HG03280 (cell line): Measurements from ENCODE around the gene SMURF2.
"Not testable (repeated sequence)": the region's sequence is repeated elsewhere in the genome, so short reads cannot be mapped to it uniquely, and the experiment has no call there.

Experiments used
- ATAC-seq: cut with Tn5 transposase; IDR thresholded peaks from one replicate; pipeline ENCODE4 v1.9.1; 2021; ENCODE audit warnings: mild to moderate bottlenecking, moderate library complexity; ENCODE audit not compliant: unreplicated experiment

SMURF2 gene

DNA sequence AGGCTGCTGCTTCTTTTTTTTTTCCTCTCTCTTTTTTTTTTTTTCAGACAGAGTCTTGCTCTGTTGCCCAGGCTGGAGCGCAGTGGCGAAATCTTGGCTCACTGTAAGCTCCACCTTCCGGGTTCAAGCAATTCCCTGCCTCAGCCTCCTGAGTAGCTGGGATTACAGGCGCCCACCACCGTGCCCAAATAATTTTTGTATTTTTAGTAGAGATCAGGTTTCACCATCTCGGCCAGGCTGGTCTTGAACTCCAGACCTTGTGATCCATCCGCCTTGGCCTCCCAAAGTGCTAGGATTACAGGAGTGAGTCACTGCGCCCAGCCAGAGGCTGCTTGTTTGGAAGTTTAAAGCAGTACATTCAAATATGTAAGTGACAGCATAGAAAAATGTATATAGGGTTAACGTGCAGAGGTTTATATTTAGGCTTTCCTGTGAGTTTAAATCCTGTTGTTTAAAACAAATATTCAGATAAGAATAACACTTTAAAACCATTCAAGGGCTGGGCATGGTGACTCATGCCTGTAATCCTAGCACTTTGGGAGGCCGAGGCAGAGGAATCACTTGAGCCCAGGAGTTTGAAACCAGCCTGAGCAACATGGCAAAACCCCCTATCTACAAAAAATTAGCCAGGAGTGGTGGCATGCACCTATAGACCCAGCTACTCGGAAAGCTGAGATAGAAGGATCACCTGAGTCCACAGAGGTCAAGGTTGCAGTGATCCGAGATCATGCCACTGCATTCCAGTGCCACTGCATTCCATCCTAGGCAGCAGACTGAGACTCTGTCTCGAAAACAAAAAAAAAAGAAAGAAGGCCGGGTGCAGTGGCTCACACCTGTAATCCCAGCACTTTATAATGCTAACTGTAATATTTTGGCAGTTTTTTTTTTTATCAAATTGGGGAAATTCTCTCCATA, 6.0 kb upstream of the SMURF2 start:
- ATAC-seq = not testable (repeated sequence)

DNA sequence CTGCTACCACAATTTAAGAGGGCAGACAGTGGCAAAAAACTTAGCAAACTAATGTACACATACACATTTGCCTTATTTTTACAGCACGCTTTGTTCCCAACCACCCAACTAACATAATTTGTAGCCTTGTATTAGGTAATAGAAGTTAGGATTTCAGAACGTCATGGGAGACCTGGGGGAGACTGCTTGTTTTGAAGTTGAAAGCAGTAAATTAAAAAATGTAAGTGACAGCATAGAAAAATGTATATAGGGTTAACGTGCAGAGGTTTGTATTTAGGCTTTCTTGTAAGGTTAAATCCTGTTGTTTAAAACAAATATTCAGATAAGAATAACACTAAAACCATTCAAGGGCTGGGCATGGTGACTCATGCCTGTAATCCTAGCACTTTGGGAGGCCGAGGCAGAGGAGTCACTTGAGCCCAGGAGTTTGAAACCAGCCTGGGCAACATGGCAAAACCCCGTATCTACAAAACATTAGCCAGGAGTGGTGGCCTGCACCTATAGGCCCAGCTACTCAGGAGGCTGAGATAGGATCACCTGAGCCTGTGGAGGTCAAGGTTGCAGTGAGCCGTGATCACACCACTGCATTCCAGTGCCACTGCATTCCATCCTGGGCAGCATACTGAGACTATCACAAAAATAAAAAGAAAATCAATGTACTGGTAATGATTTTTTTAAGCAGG, 2.3 kb upstream of the SMURF2 start:
- ATAC-seq = not testable (repeated sequence)

DNA sequence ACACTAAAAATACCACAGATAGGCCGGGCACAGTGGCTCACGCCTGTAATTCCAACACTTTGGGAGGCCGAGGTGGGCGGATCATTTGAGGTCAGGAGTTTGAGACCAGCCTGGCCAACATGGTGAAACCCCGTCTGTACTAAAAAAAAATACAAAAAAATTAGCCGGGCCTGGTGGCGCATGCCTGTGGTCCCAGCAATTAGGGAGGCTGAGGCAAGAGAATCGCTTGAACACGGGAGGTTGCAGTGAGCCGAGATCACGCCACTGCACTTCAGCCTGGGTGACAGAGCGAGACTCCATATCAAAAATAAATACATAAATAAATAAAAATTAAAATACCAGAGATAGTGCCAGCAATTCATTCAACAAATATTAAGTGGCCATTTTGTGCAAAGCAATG, 1.7 kb upstream of the SMURF2 start:
- not testable (repeated sequence) for ATAC-seq

DNA sequence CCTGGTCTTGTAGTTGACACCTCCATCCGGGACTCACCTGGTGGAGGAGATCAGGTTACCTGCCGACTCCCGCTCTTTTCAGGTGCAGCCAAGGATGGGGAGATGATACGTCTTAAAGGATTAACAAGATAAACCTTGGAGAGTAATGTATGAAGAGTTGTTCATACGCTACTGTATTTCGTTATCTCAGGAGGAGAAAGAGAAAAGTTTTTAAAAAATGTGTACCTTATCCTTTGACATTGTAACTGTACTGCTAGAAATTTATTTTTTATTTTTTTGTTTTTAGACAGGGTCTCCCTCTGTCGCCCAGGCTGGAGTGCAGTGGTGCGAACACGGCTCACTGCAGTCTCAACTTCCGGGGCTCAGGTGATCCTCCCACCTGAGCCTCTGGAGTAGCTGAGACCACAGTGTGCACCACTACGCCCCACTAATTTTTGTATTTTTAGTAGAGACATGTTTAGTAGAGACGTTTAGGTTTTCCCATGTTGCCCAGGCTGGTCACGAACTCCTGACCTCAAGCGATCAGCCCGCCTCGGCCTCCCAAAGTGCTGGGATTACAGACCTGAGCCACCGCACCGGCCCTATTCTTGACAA, 764 bp upstream of the SMURF2 start:
- ATAC-seq = no peak

DNA sequence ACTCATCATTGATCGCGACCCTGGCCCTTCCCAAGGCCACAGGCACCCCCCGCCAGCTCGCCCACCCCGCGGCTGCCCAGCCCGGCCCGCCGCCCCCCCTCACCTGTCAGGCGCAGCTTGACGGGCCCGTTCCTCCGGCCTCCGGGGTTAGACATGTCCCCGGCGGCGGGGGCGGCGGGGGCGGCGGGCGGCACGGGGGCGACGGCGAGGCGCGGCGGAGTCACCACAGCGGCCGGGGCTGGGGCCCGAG, 456 bp downstream of the SMURF2 start:
- no peak for ATAC-seq

DNA sequence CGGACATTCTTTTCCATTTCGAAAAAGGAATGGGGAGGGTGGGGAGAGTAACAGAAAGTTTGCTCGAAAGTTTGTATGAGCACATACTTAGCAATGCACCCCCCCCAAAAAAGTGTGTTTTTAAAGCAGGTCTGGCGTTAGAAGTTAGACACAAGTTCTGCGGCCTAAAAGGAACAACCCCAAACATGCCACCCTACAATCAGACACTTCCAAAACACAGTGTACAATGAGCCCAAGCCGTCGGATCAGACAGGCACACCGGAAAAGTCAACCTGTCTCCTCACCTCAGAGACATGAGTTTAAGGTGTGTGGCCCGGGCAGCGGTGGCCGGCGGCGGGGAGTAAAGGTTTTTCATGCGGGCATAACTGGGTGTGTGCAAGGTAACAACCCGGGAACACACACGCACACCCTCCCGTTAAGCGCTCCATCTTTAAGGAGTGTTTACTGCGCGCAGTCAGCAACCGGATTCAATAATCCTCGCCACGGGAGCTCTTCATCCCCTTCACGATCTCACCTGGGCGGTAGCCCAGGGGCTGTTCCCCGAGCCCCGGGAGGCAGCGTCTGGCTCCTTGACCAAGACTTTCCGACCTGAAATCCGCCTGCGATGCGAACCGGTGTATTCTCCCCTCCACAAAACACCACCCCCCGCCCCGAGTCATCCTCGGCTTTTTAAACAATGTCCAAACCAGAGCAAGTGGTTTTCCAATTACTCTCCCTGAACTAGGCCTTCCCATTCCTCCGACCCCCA, 955 bp downstream of the SMURF2 start:
- ATAC-seq = not testable (repeated sequence)

DNA sequence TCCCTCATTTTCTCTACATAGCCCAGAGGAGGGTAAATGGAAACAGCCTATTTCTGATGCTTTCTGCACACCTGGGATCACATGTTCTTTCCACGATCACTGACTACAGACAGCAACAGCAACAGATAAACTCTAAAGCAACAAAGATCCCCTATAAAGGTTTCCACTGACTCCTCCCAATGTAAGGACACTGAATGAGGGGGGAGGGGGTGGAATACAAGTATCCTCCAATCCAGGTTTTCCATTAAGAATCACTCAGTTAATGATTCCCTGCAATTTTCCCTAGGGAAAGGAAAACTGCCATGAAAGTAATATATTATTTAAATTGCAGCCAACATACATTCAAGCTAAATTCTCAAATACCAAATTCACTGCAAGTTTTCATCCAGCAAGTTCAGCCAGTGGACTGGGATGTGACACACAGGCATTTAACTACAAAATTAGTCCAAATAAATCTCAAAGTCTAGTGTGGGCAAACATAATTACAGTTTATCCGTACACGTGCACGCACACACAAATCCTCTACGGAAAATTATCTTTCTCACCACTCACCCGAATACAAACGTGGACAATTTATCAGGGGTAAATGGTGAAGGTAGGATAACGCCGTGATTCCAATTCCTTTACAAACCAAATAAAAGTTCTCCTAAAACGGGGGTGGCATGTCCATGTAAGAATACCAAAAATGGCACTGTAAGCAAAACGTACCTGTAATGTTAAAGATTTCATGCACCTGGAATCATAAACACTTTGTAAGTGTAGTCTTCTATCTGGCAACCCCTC, 1.7 kb downstream of the SMURF2 start:
- not testable (repeated sequence) for ATAC-seq

DNA sequence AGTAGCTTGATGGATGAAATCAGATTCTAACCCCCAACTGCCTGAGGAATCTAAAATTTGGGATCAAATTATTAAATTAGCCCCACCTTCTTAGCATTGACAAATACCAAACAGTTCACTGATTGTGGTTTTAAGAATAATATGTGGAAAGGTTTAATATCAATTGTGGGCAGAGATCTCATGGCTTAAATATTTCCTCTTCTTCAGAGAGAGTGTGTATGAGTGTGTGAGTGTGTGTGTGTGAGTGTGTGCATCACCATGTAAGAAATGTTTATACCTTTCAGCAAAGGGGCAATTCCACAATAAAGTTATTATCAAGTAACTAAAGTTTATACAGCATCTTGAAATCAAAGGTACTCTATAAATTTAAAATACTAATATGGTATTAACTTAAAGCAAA, 3.2 kb downstream of the SMURF2 start:
- no peak for ATAC-seq

DNA sequence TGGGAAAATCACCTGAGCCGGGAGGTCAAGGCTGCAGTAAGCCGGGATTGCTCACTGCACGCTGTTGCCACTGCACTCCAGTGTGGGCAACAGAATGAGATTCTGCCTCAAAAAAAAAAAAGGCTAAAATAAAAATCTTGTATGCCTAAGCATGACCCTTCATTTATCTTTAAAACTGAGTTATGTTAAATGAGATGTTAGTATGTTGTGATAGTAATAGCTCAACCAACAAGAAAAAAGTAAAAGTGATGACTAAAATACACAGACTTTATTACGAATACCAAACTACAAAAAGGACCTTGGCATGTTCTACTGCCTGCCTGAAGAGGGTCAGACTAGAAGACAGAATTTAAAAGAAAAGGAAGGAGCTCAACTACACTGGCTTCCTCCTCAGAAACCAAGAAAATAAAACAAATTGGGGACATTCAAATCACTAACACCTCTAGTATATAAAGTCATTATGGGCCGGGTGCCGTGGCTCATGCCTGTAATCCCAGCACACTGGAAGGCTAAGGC, 4.4 kb downstream of the SMURF2 start:
- ATAC-seq = no peak

DNA sequence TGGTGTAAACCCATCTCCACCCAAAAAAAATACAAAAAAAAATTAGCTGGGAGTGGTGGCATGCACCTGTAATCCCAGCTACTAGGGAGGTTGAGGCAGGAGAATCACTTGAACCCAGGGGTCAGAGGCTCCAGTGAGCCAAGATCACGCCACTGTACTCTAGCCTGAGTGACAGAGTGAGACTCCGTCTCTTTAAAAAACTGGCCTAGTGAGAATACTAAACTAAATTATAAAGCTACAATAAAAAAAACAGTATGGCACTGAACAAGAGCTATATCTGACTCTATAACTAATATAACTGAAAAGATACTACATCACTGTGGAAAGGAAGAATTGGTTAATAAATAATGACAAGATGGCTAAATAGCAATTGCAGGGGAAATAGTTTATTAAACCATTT, 6.4 kb downstream of the SMURF2 start:
- ATAC-seq = no peak

DNA sequence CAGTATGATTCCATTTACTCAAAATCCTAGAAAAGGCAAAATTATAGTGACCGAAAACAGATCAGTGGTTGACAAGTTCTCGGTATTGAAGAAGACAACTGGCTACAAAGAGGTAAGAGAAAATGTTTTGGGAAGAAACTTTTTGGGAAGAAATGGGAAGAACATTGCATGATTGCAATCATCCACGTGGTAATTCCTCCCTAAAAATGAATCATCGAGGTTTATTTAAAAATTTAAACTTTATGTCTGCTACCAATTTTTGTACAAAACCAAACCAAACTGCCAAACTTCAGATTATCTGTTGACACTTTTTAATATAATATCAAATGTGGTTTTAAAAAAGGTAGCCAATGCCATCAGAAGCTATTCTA, 8.1 kb downstream of the SMURF2 start:
- ATAC-seq = no peak

DNA sequence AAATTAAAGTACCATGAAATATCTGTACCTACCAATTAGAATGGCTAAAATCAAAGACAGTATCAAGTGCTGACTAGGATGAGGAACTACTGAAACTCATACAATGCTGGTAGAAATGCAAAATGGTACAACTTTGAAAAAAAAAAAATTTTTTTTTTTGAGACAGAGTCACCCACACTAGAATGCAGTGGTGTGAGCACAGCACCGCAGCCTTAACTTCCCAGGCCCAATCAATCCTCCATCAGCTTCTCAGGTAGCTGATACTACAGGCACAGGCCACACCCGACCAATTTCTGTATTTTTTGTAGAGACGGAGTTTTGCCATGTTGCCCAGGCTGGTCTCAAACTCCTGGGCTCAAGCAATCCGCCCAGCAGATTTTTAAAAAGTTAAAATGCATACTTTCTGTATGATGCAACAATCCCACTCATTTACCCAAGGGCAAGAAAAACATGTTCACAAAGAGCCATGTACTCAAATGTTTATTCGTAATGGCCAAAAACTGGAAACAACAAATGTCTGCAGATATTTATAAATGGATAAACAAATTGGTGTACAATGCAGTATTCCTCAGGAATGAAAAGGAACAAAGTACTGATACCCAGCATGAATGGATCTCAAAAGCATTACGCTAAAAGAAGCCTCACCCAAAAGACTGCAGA, 8.7 kb downstream of the SMURF2 start:
- ATAC-seq = no peak

DNA sequence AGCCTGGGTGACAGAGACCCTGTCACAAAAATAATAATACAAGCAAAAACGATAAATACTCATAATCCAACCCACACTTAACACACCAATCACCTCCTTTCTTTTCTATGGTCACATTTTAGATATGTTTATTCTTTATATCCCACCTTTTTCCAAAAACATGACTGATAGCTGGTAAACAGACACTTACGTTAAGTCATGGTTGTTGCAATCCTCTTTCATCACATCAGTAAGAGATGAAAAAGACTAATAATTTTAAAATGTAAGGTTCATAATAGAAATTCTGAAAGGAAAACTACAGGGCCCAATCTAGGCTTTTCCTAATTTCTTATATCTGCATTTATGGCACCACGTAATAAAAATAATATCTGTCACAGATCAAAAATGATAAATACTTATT, 10.2 kb downstream of the SMURF2 start:
- no peak for ATAC-seq

DNA sequence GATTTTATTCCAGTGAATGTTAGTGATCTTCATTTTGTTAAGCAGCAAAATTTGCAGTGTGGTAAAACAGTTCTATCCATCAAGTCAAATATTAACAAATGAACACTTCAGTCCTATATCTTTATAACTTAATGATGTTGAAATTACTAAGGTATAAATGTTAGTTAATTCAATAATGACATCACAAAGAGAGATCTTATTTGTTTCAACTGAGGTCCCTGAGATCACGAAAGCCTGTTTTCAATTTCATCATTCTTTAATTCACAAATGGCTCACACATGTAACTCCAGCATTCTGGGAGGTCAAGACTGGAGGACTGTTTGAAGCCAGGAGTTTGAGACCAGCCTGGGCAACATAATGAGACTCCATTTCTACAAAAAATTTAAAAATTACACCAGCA, 13.9 kb downstream of the SMURF2 start:
- ATAC-seq = no peak

DNA sequence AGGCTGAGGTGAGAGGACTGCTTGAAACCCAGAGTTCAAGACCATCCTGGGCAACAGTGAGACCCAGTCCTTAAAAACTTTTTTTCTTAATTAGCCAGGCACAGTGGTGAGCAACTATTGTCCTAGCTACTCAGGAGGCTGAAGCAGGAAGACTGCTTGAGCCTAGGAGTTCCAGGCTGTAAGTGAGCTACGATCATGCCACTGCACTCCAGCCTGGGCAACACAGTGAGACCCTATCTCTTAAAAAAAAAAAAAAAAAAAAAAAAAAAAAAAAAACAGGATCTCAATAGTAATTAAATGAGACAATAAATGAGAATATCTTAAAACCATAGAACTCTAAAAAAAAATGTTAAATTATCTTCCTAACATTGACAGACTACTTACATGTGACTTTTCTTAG, 14.3 kb downstream of the SMURF2 start:
- no peak for ATAC-seq

DNA sequence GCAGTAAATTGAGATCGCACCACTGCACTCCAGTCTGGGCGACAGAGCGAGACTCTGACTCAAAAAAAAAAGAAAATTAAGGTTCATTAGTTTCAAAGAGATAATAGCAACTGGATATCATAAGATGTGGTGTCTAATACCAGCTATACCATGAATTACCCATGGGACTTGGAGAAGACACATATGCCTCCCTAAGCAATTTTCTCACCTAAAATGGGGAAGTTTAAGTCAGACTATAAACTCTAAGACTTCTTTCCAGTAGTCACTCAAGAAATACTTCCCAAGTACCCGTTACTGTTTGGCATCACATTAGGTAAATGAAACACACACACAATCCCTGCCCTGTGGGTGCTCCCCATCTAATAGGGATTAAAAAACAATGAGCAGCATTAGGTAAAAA, 22.6 kb downstream of the SMURF2 start:
- ATAC-seq = no peak

DNA sequence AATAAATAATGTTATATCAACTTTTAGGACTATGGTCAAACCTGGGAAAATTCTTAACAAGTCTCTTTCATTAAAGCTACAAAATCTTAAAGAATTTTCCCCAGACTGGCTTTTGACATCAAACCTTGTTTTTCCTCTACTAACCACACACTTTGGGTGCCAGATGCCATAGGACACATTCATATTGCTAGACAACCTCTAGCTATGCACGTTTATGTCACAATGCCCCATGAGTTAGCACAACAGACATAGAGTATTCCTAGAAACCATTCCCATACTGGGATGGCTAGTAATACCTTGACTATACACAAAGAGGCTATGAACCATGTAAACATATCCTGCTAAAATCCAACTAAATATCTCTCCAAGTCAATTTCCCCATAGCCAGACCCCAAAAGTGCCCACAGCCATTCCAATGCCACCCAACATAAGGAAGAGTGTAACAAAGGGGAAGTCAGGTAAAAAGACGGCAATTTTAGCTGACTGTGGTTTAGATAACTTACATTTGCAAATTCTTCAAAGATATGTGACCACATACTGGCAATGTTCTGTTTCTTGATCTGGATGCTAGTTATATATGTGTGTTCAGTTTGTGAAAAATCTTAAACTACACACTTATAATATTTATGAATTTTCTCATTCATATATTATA, 23.4 kb downstream of the SMURF2 start:
- ATAC-seq = no peak

DNA sequence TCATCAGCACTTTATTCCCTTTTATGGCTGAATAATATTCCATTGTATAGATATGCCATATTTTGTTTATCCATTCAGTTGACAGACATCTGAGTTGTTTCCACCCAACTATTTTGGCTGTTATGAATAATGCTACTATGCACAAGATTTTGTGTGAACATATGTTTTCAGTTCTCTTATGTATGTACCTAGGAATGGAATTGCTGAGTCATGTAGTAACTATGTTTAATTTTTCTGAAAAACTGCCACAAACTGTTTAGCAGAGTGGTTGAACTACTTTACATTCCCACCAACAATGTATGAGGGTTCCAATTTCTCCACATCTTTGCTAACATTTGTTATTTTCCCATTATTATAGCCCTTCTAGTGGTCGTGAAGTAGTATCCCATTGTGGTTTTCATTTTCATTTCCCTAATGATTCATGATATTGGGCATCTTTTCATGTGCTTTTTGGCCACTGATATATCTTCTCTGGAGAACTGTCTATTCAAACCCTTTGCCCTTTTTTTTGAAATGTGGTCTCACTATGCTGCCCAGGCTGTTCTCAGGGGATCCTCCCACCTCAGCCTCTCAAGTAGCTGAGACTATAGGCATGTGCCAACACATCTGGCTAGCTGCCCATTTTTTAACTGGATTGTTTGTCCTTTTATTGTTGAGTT, 26.3 kb downstream of the SMURF2 start:
- no peak for ATAC-seq

DNA sequence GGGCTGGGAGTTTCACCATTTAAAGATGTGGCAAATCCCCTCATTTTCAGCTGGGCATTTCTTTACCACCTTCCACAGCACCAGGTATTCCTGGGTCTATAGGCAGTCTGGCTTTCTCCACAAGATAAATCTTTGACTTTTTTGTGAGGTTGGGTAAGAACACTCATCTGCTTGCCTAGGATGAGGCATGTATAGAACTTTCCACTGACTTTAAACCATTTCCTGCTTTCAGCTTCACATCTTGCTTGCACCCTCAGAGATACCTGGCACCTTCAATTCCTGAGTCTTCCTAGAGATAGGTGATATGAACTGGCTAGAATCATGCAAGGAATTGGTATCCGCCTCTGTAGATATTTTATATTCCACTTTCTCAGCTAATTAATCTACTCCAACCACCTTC, 27.9 kb downstream of the SMURF2 start:
- ATAC-seq = no peak
